Muscle of back (tissue), 10 donors: ENCODE measurements around the gene SLC22A5. TPM values are rescaled to one million over a fixed set of nuclear protein-coding genes. Genes with fewer than 3 reads are reported as not detected.

Source experiments
- polyA plus RNA-seq, 10 donors: library from polyadenylated mRNA; unstranded; fragments of 120-200 nt; gene quantifications; one replicate each; pipeline ENCODE4 v1.2.1, GENCODE V29; 2013; ENCODE audit not compliant: insufficient read length in 10 of 10

The SLC22A5 gene
- polyA plus RNA-seq, 10 donors = 5.8 to 15.5 (median 8.7) TPM

Other genes starting within 250 kb of the SLC22A5 start
- gene P4HA2, start 141.9 kb upstream of the SLC22A5 start, polyA plus RNA-seq = 10 to 100 TPM; 52.9 to 81.0 (median 60.4) TPM
- 10 to 100 TPM; 41.8 to 66.1 (median 52.2) TPM for gene PDLIM4, start 112.0 kb upstream of the SLC22A5 start, polyA plus RNA-seq
- 1 to 10 TPM; 2.9 to 5.2 (median 3.5) TPM for gene SLC22A4, start 75.3 kb upstream of the SLC22A5 start, polyA plus RNA-seq
- gene IRF1, start 121.1 kb downstream of the SLC22A5 start, polyA plus RNA-seq = 10 to 100 TPM in 2 of 10 donors, 1 to 10 TPM in 8; 6.8 to 14.0 (median 7.9) TPM
- gene IL5, start 173.8 kb downstream of the SLC22A5 start, polyA plus RNA-seq = under 1 TPM in 3 of 10 donors, not detected in 7; 0.30 to 0.90 (median 0.51) TPM
- gene RAD50, start 187.3 kb downstream of the SLC22A5 start, polyA plus RNA-seq = 10 to 100 TPM; 19.5 to 28.8 (median 24.3) TPM